Esophagus (tissue), 2 donors: ENCODE measurements around the gene AVPR1B. TPM values are rescaled to one million over a fixed set of nuclear protein-coding genes. Genes with fewer than 3 reads are reported as not detected.
"Not testable (repeated sequence)": the region's sequence is repeated elsewhere in the genome, so short reads cannot be mapped to it uniquely, and the experiment has no call there.

Experiments used
- H3K27ac ChIP-seq, 2 donors: one replicate each; pipeline ENCODE4 v1.5.1; 2013; ENCODE audit warnings: low read depth in 2 of 2, mild to moderate bottlenecking in 2 of 2, inconsistent platforms in 1 of 2, low read length in 1 of 2, moderate library complexity in 1 of 2
- H3K27me3 ChIP-seq, 2 donors: one replicate each; pipeline ENCODE4 v1.6.1; 2013; ENCODE audit warnings: low read length in 2 of 2, control low read depth in 1 of 2, mild to moderate bottlenecking in 1 of 2; ENCODE audit not compliant: insufficient read depth in 2 of 2, control insufficient read depth in 1 of 2
- H3K36me3 ChIP-seq, 2 donors: one replicate each; pipeline ENCODE4 v1.6.1; 2013; ENCODE audit warnings: low read length in 1 of 2; ENCODE audit not compliant: control insufficient read depth in 2 of 2, insufficient read depth in 2 of 2
- H3K4me1 ChIP-seq, 2 donors: one replicate each; pipeline ENCODE4 v1.6.1; 2013; ENCODE audit warnings: low read length in 1 of 2; ENCODE audit not compliant: control insufficient read depth in 2 of 2, insufficient read depth in 2 of 2
- H3K4me3 ChIP-seq, 2 donors: one replicate each; pipeline ENCODE4 v1.5.1; 2013; ENCODE audit warnings: low read length in 2 of 2, mild to moderate bottlenecking in 2 of 2, low read depth in 1 of 2, moderate library complexity in 1 of 2
- H3K9me3 ChIP-seq, 2 donors: one replicate each; pipeline ENCODE4 v1.6.1; 2013; ENCODE audit warnings: mild to moderate bottlenecking in 2 of 2, low read depth in 1 of 2, low read length in 1 of 2, moderate library complexity in 1 of 2; ENCODE audit not compliant: control insufficient read depth in 2 of 2, insufficient read depth in 1 of 2
- WGBS, 2 donors: extraction: QIAGEN DNeasy Blood & Tissue Kit; methylation state at CpG; one replicate each; pipeline ENCODE4 v1.1.7; 2013; 5-methylcytosine and 5-hydroxymethylcytosine counted together
- polyA plus RNA-seq, 2 donors: library from polyadenylated mRNA; stranded (reverse); fragments of 200-250 nt; gene quantifications; one replicate each; pipeline ENCODE4 v1.2.3, GENCODE V29; 2013
- donor health status: healthy with polysubstance abuse.
- donor health status: Bipolar disorder and iron deficiency.

The AVPR1B gene
- polyA plus RNA-seq, 2 donors: not detected

DNA sequence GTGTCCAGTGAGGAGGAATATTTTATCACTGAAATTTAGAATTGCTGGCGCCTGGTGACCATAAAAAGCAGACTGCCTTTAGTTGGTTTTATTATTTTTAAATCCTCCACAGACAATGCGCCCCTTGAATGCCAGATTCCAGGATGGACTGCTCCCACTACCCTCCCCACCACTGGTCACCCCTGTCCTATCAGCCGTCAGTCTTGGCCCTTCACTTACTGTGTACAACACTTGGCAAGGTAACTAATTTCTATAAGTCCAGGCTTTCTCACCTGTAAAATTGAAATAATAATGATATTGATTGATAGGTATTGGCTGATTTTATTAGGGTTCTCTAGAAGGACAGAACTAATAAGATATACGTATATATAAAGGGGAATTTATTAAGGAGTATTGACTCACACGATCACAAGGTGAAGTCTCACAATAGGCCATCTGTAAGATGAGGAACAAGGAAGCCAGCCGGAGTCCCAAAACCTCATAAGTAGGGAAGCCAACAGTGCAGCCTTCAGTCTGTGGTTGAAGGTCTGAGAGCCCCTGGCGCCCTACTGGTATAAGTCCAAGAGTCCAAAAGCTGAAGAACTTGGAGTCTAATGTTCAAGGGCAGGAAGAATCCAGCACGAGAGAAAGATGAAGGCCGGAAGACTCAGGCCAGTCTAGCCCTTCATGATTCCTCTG lies 46.4 kb downstream of the AVPR1B start:
- H3K27me3 ChIP-seq: no peaks in the 10 kb centered on the region
- no peaks in the 10 kb centered on the region for H3K4me1 ChIP-seq
- 88 to 89% methylated on average over 9 of the region's 9 CpGs for WGBS, 2 donors
- no peak overlapping the region for H3K4me3 ChIP-seq
- no peaks in the 10 kb centered on the region for H3K36me3 ChIP-seq
- no peaks in the 10 kb centered on the region for H3K9me3 ChIP-seq
- no peak overlapping the region for H3K27ac ChIP-seq

DNA sequence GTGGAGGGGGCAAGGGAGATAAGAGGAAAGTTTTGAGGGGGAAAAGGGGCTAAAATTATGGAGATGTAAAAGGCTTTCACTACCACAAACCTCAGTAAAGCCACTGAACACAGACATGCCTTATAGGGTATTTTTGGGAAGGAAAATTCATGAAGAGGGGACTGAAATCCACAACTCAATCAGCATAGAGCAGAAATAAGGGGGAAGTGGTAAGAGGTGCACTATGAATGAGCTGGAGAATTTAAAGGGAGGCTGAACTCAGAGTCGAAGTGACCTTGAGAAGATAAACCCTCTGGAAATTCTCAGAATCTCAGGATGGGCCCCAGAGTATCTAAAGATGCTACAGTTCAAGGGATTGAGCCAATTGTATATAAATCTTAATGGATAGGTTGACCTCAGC lies 48.9 kb downstream of the AVPR1B start:
- H3K27me3 ChIP-seq: no peaks in the 10 kb centered on the region
- WGBS, 2 donors: 57 to 73% methylated on average over 1 of the region's 1 CpG
- no peak overlapping the region for H3K27ac ChIP-seq
- no peak overlapping the region for H3K4me3 ChIP-seq
- H3K36me3 ChIP-seq: no peaks in the 10 kb centered on the region
- no peaks in the 10 kb centered on the region for H3K9me3 ChIP-seq
- no peaks in the 10 kb centered on the region for H3K4me1 ChIP-seq

DNA sequence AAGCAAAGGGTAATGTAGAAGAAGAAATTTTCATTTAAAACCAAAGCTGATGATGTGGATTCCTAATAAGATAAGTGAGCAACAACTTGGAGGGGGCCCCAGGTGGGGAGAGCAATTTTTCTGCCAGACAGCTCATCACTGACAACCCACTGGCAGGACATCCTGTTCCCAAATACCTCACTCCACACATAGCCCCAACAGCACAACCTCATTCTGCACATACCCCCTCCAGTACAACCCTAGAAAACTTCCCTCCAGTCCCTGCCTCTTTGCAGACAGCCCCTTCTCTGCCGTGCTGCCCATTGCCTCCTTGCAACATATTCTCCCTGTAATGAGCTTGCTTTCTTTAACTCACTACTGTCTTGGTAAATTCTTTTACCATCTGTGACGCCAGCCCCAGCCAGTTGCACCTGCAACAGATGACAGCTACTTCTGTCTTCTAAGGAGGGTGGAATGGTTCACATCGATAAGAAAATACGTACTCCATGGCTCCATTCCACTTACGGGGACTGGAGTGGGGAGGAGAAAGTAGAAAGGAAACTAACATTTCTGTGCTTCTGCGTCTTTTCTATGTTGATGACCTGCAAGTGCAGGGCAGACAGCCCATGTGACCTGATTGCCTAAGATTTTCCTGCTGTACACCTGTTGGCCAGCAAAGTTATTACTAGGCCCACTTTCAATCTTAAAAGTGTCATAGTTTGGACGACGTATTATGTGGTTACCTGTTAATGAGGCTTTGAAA lies 49.5 kb downstream of the AVPR1B start:
- no peaks in the 10 kb centered on the region for H3K27me3 ChIP-seq
- H3K4me3 ChIP-seq: no peak overlapping the region
- no peaks in the 10 kb centered on the region for H3K9me3 ChIP-seq
- H3K27ac ChIP-seq: no peak overlapping the region
- 65 to 75% methylated on average over 8 of the region's 8 CpGs for WGBS, 2 donors
- H3K4me1 ChIP-seq: no peaks in the 10 kb centered on the region
- H3K36me3 ChIP-seq: no peaks in the 10 kb centered on the region

DNA sequence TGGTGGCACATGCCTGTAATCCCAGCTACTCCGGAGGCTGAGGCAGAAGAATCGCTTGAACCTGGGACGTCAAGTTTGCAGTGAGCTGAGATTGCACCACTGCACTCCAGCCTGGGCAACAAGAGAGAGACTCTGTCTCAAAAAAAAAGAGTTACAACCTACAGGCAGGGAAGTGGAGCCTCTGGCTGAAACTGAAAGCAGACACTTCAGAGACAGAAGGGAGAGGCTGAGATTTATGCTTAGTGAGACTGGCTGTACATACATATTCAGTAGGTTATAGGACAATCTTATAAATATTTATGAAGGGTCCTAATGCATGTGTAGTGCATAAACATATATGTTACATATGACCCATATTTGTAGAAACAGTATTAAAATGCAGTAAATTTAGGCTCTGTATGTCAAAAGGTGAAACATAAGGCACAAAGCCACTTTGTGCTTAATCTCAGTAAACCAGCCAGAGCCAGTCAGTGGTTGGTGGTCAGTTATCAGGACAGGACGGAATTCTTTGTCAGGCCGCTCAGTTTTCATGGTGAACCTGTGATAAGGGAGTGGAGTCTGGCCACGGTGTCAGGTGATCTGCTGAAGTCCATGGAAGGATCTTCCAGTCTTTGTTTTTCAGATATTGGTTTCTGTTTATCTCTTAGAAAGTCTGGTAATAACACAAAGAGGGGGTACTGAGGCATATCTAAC lies 50.6 kb downstream of the AVPR1B start:
- Histone ChIP-seq H3K9me3 (no peaks in the 10 kb centered on the region), H3K27me3 (no peaks in the 10 kb centered on the region), H3K4me1 (no peaks in the 10 kb centered on the region), H3K36me3 (no peaks in the 10 kb centered on the region), H3K4me3 (no peak overlapping the region), H3K27ac (no peak overlapping the region)
- WGBS, 2 donors: 51 to 66% methylated on average over 6 of the region's 6 CpGs

DNA sequence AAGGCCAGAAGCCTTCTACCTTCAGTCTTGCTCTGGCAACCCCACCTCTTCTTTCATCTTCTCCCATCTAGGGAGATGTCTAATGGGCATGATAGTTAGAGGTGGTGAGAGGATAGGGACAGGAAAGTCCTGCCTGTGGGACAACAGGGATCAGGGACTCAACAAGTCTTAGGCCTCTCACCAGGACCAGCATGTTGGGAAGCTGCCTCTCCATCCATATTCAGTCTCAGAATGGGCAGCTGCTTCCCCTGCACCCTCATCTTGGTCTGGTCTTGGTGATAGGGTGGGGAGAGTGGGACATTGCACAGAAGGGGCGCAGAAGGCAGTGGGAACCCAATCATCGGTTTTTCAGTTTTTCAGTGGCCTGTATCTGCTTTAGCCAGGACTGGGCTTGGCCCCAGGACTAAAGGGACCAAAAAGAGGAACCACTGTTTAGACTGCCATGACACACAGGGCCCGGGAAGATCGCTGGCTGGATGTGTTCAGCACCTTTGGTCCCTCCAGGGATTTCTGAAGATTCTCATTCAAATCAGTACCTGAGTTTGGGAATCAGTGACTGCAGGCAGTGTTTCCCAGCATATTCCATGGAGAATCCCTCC lies 51.5 kb downstream of the AVPR1B start:
- Histone ChIP-seq H3K4me3 (no peak overlapping the region), H3K4me1 (no peaks in the 10 kb centered on the region), H3K27me3 (no peaks in the 10 kb centered on the region), H3K36me3 (no peaks in the 10 kb centered on the region), H3K27ac (no peak overlapping the region), H3K9me3 (no peaks in the 10 kb centered on the region)
- 86 to 94% methylated on average over 4 of the region's 4 CpGs for WGBS, 2 donors

DNA sequence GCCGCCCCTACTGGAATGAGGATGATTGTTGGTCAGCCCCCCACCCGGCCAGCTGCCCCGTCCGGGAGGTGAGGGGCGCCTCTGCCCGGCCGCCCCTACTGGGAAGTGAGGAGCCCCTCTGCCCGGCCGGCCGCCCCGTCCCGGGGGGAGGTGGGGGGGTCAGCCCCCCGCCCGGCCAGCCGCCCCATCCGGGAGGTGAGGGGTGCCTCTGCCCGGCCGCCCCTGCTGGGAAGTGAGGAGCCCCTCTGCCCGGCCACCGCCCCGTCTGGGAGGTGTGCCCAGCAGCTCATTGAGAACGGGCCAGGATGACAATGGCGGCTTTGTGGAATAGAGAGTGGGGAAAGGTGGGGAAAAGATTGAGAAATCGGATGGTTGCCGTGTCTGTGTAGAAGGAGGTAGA lies 52.7 kb downstream of the AVPR1B start:
- WGBS, 2 donors: 95 to 96% methylated on average over 18 to 22 of the region's 25 CpGs

DNA sequence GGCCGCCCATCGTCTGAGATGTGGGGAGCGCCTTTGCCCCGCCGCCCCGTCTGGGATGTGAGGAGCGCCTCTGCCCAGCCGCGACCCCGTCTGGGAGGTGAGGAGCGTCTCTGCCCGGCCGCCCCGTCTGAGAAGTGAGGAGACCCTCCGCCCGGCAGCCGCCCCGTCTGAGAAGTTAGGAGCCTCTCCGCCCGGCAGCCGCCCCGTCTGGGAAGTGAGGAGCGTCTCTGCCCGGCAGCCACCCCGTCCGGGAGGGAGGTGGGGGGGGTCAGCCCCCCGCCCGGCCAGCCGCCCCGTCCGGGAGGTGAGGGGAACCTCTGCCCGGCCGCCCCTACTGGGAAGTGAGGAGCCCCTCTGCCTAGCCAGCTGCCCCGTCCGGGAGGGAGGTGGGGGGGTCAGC lies 53.2 kb downstream of the AVPR1B start:
- H3K4me1 ChIP-seq, H3K9me3 ChIP-seq, H3K27ac ChIP-seq, H3K27me3 ChIP-seq, H3K36me3 ChIP-seq, H3K4me3 ChIP-seq: not testable (repeated sequence)
- WGBS, 2 donors: 92 to 94% methylated on average over 10 to 30 of the region's 35 CpGs

More for the DNA sequence above, 52.7 kb downstream of the AVPR1B start:
- not testable (repeated sequence) for H3K9me3 ChIP-seq, H3K4me1 ChIP-seq, H3K4me3 ChIP-seq, H3K36me3 ChIP-seq, H3K27me3 ChIP-seq, H3K27ac ChIP-seq

DNA sequence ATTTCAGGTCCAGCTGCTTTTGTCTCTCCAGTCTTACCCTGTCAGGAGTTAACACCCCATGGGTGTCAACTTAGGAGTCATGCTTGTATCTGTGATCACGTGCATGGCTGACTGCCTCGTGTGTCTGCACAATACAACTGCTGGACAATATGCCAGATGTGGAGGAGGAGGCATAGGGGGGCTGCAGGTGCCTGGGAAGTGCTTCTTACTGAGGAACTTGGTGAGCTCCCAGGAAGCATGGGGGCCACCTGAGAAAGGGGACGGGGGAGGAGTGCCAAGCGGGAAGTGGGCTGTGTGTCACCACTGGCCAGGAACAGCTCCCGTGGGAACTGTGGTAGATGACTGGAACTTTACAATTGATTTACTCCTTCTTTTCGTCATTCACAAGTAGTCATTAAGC lies 54.7 kb downstream of the AVPR1B start:
- 75 to 76% methylated on average over 6 of the region's 6 CpGs for WGBS, 2 donors
- H3K27me3 ChIP-seq: no peaks in the 10 kb centered on the region
- H3K36me3 ChIP-seq: no peaks in the 10 kb centered on the region
- no peaks in the 10 kb centered on the region for H3K4me1 ChIP-seq
- no peaks in the 10 kb centered on the region for H3K9me3 ChIP-seq
- no peak overlapping the region for H3K4me3 ChIP-seq
- H3K27ac ChIP-seq: no peak overlapping the region

DNA sequence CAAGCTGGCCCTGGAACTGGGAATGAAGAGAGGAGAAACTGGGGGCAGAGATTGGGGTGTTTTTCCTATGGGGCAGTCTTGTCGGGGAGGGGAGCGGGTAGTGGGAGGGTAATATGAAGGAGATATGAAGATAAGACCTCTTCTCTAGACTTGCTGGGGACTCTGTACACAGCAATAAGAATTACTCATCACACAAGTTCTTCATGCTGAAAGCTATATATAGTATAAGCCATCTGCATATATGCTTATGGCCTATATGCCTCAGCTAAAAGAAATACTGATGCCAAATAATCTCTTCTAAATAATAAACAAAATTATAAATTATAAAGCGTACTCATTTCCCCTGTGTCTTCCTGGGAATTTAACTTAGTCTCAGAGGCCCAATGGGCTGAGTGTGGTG lies 56.3 kb downstream of the AVPR1B start:
- no peaks in the 10 kb centered on the region for H3K9me3 ChIP-seq
- WGBS, 2 donors: 92 to 97% methylated on average over 3 of the region's 3 CpGs
- no peak overlapping the region for H3K27ac ChIP-seq
- no peak overlapping the region for H3K4me3 ChIP-seq
- H3K27me3 ChIP-seq: no peaks in the 10 kb centered on the region
- no peaks in the 10 kb centered on the region for H3K36me3 ChIP-seq
- no peaks in the 10 kb centered on the region for H3K4me1 ChIP-seq
